Mesenteric fat pad (tissue), 1 donor: ENCODE results near the gene VASN. TPM values are rescaled to one million over a fixed set of nuclear protein-coding genes. Genes with fewer than 3 reads are reported as not detected.
"Not testable (repeated sequence)": the region's sequence is repeated elsewhere in the genome, so short reads cannot be mapped to it uniquely, and the experiment has no call there.

Experiments
- DNase-seq: peaks from one replicate; pipeline ENCODE4 v3.0.0-alpha.2; 2020; ENCODE audit warnings: low spot score
- total RNA-seq: library from RNA; stranded (reverse); fragmentation: NEBNext Ultra II Directional; extraction: Animal tissue kit (Norgen Biotek cat#: 25700); gene quantifications from one replicate; pipeline ENCODE4 v1.2.1, GENCODE V29; 2021
- donor health status: DM: yes; HTN: yes; CAD: no.

Gene VASN
- total RNA-seq, 1 donor from 2014 or later = 26.6 TPM

DNA sequence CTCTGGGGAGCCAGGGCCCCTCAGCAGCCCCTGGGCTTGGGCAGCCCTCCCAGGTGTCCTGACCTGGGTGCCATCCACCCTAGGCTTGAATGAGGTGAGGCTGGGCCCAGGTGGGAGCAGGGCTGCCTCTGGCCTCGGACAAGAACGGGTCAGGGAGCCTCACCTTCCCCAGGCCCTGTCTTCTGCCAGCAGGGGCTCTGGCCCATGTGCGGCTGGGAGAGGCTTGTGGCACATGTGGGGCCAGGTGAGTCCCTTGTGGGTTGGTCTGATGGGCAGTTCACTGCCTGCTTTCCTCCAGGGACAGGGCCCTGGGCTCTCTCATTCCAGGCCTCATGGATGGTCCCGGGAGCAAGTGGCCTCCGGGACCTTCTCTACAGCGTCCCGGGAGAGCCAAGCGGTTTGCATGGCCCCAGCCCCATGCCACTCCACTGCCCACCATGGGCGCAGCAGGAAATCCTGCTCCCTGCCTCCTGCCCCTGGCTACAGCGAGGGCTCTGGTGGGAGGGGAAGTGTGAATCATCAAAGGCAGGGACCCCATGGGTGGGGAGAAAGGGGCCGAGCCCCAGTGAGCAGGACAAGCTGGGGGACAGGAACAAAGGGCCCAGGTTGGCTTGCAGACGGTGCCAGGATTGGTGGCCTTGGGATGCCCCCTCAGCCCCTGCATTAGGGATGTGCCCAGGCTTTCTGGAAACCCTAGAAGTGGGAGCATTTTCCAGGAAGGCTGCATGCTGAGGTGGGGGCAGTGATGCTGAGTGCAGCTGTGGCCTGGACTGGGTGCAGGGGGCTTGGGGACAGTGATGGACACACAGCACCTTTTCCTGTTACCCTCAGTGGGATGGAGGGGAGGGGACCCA is 12.2 kb downstream of the VASN start:
- no peak for DNase-seq

GRCh38 chr16:4384509-4384942 is 12.9 kb downstream of the VASN start:
- no peak for DNase-seq

GRCh38 chr16:4385066-4385788 is 13.6 kb downstream of the VASN start:
- no peak for DNase-seq

- DNase-seq = no peak
Observed at GRCh38 chr16:4385789-4386450, 14.3 kb downstream of the VASN start.

DNA sequence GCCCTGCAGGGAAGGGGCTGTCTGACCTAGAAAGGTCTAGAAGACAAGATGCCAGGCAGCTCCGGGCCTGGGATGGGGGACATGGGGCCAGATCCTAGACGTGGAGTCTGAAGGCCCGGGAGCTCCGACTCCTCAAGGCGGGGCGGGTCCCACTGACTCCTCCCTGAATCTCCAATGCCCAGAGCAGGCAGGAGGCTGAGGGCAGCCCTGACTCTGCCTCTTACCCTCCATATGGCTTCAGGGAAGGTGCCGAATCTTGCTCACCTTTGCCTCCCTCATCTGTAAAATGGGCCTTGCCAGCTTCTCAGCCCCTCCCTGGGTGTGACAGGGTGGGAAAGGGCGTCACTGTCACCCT is 14.8 kb downstream of the VASN start:
- no peak for DNase-seq

DNA sequence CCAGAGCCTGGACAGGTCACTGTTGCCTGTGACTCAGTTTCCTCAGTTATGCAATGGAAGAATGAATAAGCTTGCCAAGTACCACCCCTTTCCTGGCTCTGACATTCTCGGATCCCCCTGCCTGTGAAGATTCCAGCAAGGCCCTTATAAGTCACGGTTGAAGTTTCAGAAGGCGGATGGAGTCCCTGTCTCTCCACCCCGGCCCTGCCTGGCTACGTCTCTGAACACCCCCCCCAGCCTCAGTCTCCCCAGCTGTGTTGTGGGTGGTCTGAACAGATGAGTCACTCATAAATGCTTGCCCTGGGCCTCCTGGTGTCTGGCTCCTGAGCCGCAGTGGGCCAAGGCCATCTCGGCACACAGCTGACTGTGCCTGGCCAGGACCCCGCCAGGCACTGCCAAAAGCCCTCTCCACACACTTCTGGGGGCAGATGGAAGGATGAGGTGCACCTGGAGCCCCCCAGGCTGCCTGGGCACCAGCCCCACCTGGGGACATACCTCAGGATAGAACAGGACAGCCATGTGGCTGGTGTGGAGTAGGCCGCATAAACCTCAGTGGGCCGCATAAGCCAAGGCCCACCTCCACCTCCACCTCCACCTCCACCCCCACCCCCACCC is 15.4 kb downstream of the VASN start:
- DNase-seq = no peak

GRCh38 chr16:4387781-4388180 is 16.1 kb downstream of the VASN start:
- no peak for DNase-seq

GRCh38 chr16:4388271-4389021 is 16.8 kb downstream of the VASN start:
- DNase-seq = no peak

GRCh38 chr16:4389051-4389955 is 17.7 kb downstream of the VASN start:
- DNase-seq = no peak

- no peak for DNase-seq
Observed at GRCh38 chr16:4390266-4391260, 18.9 kb downstream of the VASN start.

GRCh38 chr16:4391631-4392381 is 20.2 kb downstream of the VASN start:
- no peak for DNase-seq

DNA sequence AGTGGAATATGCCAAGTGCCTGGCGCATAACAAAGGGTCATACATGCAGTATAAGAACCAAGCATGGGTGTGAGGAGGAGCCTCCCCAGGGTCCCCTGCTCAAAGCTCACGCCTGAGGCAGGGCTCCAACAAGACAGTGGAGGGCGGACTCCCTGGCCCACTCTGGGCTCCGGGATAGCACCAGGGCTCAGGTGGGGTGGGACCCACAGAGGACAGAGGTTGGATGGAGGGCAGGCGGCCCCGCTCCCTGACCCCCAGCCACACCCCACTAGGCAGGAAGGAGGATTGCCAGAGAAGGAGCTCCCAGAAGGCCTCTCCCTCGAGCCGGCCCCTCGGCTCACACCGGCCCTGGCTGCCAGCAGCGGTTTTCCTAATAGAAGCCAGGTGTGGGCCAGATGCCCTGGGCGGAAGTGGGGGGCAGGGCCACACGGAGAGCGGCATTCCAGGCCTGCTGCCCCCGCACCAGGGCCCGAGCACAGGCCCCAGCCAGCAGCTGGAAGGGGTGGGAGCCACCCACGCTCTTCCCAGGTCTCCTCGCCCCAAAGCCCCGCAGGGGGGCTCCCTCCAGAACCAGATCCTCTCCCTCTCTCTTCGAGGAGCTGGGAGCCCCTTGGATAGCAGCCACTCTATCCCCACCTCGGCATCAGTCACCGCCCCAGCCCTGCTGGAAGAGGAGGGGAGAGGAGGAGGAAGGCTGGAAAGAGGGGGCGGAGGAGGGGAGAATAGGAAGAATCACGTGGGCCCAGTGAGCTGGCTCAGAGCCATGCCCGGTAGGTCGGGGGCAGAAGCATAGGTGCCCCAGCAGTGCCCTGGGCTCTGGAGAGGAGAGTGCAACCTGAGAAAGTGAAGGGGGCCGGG is 21.0 kb downstream of the VASN start:
- no peak for DNase-seq

GRCh38 chr16:4393240-4393600 is 21.6 kb downstream of the VASN start:
- no peak for DNase-seq

GRCh38 chr16:4393850-4394249 is 22.2 kb downstream of the VASN start:
- DNase-seq = not testable (repeated sequence)

GRCh38 chr16:4395055-4395726 is 23.5 kb downstream of the VASN start:
- no peak for DNase-seq

DNA sequence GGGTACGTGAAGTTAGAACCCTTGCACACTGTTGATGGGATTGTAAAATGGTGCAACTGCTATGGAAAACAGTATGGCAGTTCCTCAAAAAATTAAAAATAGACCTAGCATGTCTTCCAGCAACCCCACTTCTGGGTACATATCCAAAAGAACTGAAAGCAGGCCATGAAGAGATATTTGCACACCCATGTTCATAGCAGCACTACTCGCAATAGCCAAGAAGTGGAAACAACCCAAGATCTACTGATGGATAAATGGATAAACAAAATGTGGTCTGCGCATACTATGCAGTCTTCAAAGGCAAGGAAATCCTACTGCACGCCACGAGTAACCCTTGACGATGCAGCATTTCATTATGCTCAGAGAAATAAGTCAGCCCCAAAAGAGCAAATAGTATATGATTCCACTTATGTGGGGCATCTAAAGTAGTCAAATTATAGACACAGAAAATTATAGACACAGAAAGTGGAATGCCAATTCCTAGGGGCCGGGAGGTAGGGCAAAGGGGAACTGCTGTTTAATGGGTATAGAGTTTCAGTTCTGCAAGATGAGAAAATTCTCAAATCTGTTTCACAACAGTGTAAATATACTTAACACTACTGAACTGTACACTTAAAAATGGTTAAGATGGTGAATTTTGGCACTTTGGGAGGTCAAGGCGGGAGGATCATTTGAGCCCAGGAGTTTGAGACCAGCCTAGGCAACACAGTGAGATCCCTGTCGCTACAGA is 27.5 kb downstream of the VASN start:
- DNase-seq = no peak
